Upper lobe of right lung (tissue), 1 donor: Measurements from ENCODE around the gene NINJ1. TPM values are rescaled to one million over a fixed set of nuclear protein-coding genes. Genes with fewer than 3 reads are reported as not detected.
"Not testable (repeated sequence)": the region's sequence is repeated elsewhere in the genome, so short reads cannot be mapped to it uniquely, and the experiment has no call there.

ENCODE experiments used
- ATAC-seq: fragments of 200-7000 bp; cut with Tn5 transposase; one replicate; pipeline ENCODE4 v1.9.1; 2020; ENCODE audit warnings: mild to moderate bottlenecking, moderate library complexity
- DNase-seq: peaks from one replicate; pipeline ENCODE4 v3.0.0-alpha.2; 2020
- H3K27ac ChIP-seq: fragments of 200-600 bp; one replicate; pipeline ENCODE4 v1.8.0; 2022
- H3K27me3 ChIP-seq: fragments of 200-600 bp; one replicate; pipeline ENCODE4 v1.8.0; 2022; ENCODE audit warnings: mild to moderate bottlenecking
- H3K36me3 ChIP-seq: fragments of 200-600 bp; one replicate; pipeline ENCODE4 v1.8.0; 2022
- H3K4me1 ChIP-seq: fragments of 200-600 bp; one replicate; pipeline ENCODE4 v1.8.0; 2022
- H3K4me3 ChIP-seq: fragments of 200-600 bp; one replicate; pipeline ENCODE4 v1.8.0; 2022; ENCODE audit warnings: mild to moderate bottlenecking
- H3K9me3 ChIP-seq: fragments of 200-600 bp; one replicate; pipeline ENCODE4 v1.8.0; 2022
- intact Hi-C: fragments of 100-400 bp; cut with DNase I; formaldehyde crosslinking; loops from one replicate; pipeline ENCODE4 v1.11.0; 2022
- total RNA-seq: library from RNA; stranded (reverse); fragmentation: NEBNext Ultra II Directional; extraction: Animal tissue kit (Norgen Biotek cat#: 25700); gene quantifications from one replicate; pipeline ENCODE4 v1.2.1, GENCODE V29; 2021
- TF ChIP-seq, protein P1 (sequence below): fragments of 200-600 bp; IDR thresholded peaks from one replicate; pipeline ENCODE4 v1.8.0; 2022; ENCODE audit warnings: antibody characterized with exemption
- donor health status: DM: no; HTN: yes; CAD: no; lungs with severe emphysema.

The NINJ1 gene
- total RNA-seq, 1 donor from 2014 or later, result 53.2 TPM

DNA sequence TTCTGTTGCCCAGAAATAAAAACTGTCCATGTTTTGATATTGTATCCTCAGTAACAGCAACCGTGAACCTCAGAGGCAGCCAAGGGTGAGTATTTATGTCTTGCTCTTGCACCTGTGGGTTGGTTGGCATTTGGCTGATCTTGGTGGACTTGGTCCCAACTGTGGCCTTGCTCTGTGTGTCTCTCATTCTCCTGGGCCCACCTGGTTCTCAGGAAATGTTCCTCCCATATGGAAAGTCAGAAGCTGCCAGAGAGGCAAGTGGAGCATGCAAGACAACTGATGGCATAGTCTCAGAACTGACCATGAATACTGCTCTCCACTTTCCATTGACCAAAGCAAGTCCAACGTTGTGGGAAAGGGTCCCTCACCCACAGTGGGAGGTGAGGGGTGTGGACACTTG is 13.6 kb upstream of the NINJ1 start:
- intact Hi-C loops, result no loop called here
- ATAC-seq, result no peak
- H3K27me3 ChIP-seq, result no peaks in the 10 kb centered on the region
- H3K9me3 ChIP-seq, result no peaks in the 10 kb centered on the region
- H3K4me1 ChIP-seq, result peaks cover 6% of the 10 kb centered on the region
- no peak overlapping the region for H3K27ac ChIP-seq
- TF ChIP-seq, protein P1, sequence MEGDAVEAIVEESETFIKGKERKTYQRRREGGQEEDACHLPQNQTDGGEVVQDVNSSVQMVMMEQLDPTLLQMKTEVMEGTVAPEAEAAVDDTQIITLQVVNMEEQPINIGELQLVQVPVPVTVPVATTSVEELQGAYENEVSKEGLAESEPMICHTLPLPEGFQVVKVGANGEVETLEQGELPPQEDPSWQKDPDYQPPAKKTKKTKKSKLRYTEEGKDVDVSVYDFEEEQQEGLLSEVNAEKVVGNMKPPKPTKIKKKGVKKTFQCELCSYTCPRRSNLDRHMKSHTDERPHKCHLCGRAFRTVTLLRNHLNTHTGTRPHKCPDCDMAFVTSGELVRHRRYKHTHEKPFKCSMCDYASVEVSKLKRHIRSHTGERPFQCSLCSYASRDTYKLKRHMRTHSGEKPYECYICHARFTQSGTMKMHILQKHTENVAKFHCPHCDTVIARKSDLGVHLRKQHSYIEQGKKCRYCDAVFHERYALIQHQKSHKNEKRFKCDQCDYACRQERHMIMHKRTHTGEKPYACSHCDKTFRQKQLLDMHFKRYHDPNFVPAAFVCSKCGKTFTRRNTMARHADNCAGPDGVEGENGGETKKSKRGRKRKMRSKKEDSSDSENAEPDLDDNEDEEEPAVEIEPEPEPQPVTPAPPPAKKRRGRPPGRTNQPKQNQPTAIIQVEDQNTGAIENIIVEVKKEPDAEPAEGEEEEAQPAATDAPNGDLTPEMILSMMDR, result no peak
- H3K4me3 ChIP-seq, result no peak overlapping the region
- DNase-seq, result no peak
- H3K36me3 ChIP-seq, result no peaks in the 10 kb centered on the region

DNA sequence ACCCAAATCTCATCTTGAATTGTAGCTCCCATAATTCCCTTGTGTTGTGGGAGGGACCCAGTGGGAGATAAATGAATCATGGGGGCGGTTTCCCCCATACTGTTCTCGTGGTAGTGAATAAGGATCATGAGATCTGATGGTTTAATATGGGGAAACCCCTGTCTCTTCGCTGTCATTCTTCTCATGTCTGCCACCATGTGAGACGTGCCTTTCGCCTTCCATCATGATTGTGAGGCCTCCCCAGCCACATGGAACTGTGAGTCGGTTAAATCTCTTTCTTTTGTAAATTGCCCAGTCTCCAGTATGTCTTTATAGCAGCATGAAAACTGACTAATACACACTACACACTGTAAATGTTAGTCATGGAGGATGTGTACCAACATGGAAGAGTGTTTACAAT is 12.6 kb upstream of the NINJ1 start:
- H3K4me1 ChIP-seq, H3K36me3 ChIP-seq, DNase-seq, intact Hi-C loops, ATAC-seq, H3K9me3 ChIP-seq, H3K4me3 ChIP-seq, H3K27me3 ChIP-seq, H3K27ac ChIP-seq: not testable (repeated sequence)

DNA sequence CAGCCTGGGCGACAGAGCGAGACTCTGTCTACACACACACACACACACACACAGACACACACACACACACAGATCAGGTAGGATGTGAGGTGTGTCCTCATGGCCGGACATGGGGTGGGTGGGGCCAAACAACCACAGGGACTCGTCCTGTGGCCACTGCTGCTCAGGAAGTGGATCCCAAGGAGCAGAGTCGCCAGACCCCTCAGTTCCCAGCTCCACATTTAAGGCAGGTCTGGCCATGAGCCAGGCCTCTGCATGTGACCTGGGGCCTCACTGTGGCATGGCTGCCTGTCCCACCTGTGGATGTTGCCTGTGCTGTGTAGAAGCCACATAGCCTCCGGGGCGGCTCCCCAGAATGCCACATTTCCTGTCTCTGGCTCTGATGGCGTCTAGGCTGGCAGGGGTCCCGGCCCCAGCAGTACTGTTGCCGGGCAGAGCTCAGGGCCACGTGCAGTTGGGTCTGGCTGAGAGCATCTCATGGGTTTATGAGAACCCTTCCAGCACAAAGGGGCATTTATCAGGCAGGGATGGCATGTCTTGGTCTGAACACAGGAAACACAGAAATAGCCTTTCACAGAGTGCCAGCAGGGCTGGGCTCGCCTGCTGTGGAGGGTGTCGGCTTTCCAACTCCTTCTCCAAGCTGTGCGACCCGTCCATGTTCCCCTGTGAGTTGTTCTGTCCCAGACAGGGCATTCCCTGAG is 9.9 kb upstream of the NINJ1 start:
- TF ChIP-seq, protein P1, result no peak
- H3K9me3 ChIP-seq, result no peaks in the 10 kb centered on the region
- H3K4me3 ChIP-seq, result no peak overlapping the region
- no peaks in the 10 kb centered on the region for H3K36me3 ChIP-seq
- peaks cover 6% of the 10 kb centered on the region for H3K4me1 ChIP-seq
- no peaks in the 10 kb centered on the region for H3K27me3 ChIP-seq
- intact Hi-C loops, result no loop called here
- ATAC-seq, result peak; percentile 55
- DNase-seq, result no peak
- no peak overlapping the region for H3K27ac ChIP-seq

DNA sequence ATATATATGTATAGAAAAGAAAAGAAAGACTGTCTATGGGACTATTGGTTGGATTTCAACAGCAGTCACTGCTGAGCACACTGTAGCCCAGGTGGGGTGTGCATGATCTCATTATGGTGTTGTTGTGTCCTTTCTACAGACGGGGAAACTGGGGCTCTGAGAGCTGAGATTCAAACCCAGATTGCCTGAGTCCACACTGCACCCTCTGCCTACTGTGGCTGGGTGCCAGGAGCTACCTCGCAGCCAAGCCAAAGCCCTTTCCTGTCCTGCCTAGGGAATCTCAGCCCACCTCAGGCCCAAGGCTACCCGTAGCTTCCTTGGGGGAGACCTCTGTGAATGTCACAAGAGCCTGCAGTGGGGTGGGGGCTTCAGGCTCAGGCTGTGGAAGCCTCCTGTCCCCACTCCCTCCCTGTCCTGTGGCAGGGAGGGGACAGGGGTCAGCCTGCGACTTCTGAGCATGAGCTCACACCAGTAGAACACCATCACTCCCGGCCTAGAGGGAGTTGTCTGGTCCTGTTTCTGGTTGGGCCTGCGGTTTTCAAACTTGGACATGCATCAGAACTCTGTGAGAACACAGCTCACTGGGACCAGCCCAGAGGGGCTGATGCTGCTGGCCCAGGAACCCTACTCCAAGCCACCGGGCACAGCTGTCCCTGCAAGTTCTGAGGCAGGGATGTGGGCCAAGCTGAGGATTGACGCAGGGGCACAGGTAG is 7.9 kb upstream of the NINJ1 start:
- peaks cover 6% of the 10 kb centered on the region for H3K4me1 ChIP-seq
- ATAC-seq (no peak), DNase-seq (no peak)
- TF ChIP-seq, protein P1, result no peak
- H3K27me3 ChIP-seq, result no peaks in the 10 kb centered on the region
- H3K4me3 ChIP-seq, result no peak overlapping the region
- intact Hi-C loops, result no loop called here
- H3K27ac ChIP-seq, result no peak overlapping the region
- H3K9me3 ChIP-seq, result no peaks in the 10 kb centered on the region
- H3K36me3 ChIP-seq, result no peaks in the 10 kb centered on the region

DNA sequence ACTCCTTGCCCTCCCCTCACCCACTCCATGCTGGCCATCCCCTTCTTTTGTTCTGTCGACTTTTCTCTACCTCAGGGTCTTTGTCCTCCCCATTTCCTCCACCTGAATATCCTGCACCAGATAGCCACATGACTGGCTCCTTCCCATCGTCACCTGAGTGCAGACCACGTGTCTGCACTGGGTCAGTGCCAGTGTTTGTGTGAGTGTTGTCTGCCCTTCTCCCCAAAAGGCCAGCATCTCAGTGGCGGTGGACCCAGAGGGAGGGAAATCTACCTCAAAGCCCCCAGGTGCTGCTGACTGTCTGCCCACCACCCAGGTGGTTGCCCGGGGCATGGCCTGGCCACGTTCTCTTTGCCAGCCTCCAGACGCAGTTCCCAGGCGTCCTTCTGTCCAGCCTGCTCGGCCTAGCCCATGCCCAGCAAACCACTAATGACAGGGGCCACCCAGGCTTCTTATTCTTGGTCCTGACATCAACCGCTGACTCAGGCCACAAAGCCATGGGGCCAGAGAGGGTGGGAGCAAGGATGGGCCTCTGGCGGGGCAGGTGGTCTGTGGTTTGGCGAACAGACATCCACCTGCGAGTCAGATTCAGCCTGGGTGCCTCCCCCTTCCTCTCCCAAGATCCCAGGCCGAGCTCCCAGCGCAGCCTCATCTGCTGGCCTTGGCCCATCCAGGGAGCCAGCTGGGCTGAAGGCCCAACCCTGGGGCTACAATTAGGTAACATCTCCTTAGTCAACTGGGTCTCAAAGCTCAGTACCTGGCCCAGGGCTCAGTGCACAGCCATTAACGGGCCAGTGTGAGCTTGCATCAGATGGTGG is 5.5 kb upstream of the NINJ1 start:
- intact Hi-C loops, result no loop called here

More for the DNA sequence above, 5.5 kb upstream of the NINJ1 start:
- Histone ChIP-seq H3K36me3 (no peaks in the 10 kb centered on the region), H3K27ac (no peak overlapping the region), H3K27me3 (no peaks in the 10 kb centered on the region), H3K4me1 (peaks cover 14% of the 10 kb centered on the region), H3K4me3 (no peak overlapping the region), H3K9me3 (no peaks in the 10 kb centered on the region)
- DNase-seq (no peak), ATAC-seq (no peak)
- TF ChIP-seq, protein P1, result no peak
